ENCODE data around the gene MSI2.

DNA sequence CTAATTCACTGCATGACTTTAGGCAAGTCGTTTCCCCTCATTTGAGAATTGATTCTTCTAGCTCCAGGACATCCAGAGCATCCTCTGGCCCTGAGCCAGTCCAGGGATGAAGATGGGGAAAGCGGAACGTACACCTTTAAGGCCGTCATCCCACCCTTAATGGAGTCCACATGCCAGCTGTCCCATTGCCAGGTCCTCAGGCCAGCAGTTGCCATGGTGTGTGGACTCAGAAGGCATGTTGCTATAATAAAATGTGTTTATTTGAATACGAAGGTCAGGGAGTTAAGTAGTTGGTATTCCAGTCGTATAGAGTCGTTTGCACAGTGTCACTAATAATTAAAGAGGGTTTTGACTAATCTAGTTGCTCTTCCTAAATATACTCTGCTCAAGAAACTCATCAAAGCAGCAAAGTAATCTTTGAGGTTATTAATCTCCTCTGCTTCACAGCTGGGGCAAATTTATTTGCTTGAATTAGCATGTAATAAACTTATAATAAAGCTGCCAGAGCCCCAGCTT, 458.4 kb downstream of the MSI2 start:
- TF ChIP-seq, protein P1, sequence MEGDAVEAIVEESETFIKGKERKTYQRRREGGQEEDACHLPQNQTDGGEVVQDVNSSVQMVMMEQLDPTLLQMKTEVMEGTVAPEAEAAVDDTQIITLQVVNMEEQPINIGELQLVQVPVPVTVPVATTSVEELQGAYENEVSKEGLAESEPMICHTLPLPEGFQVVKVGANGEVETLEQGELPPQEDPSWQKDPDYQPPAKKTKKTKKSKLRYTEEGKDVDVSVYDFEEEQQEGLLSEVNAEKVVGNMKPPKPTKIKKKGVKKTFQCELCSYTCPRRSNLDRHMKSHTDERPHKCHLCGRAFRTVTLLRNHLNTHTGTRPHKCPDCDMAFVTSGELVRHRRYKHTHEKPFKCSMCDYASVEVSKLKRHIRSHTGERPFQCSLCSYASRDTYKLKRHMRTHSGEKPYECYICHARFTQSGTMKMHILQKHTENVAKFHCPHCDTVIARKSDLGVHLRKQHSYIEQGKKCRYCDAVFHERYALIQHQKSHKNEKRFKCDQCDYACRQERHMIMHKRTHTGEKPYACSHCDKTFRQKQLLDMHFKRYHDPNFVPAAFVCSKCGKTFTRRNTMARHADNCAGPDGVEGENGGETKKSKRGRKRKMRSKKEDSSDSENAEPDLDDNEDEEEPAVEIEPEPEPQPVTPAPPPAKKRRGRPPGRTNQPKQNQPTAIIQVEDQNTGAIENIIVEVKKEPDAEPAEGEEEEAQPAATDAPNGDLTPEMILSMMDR (IDR thresholded peaks at IDR 0.05) = no peak
- TF ChIP-seq POLR2A (IDR thresholded peaks at IDR 0.05) = no peak

Measured in right lobe of liver (tissue), 4 donors.